GM18951 (cell line): Measurements from ENCODE around the gene SYK.
"Not testable (repeated sequence)": the region's sequence is repeated elsewhere in the genome, so short reads cannot be mapped to it uniquely, and the experiment has no call there.

Source experiments
- POLR2A ChIP-seq: IDR thresholded peaks from 4 replicates; pipeline ENCODE4 v1.6.1; 2011; ENCODE audit warnings: mild to moderate bottlenecking; ENCODE audit not compliant: insufficient read length, insufficient read depth; ENCODE audit errors: extremely low read depth
- in situ Hi-C: fragments of 300-500 bp; cut with MboI; formaldehyde crosslinking; loops from one replicate; pipeline ENCODE4 v1.12.0; 2022; ENCODE audit warnings: low sequenced_read_pairs, mixed read lengths, inconsistent platforms; ENCODE audit not compliant: unreplicated experiment

SYK gene

DNA sequence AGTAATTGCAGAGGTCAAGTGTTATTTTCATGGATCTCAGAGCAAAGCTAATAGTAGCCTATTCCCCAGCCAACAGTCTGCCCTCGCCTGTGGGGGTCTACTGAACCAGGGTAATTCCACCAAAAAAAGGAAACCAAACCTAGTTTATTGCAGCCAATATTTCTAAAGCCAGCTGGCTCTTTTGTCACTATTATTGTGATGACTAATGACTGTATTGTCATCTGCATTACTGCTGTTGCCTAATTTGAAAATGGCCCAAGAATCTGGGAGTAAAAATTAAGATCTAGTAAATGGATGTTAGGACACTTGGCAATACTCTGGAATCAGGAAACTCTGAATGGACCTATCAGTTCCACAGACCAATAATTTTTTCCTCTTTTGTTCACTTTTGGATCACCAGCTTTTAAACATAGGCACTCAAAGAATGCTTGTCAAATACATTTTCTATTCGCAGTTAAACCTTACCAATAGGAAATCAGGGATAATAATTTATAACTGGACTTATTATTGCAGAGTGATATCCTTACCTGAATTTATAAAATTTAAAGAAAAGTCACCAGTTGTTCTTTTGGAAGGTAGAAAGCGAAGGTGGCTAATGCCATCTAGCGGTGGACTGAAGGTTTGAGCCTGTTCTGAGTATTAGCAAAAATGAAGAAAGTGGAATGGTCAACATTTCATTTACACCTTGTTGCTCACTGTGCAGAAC lies 69.2 kb downstream of the SYK start:
- TF ChIP-seq POLR2A, result no peak
- in situ Hi-C loops, result loop anchor here (5.0 to 25.0 kb wide), 3 partner anchors 98 to 1283 kb away; no protein-coding TSS in a partner anchor

GRCh38 chr9:90871327-90871935 lies 69.8 kb downstream of the SYK start:
- in situ Hi-C loops, result loop anchor here (5.0 to 25.0 kb wide), 3 partner anchors 99 to 1284 kb away; no protein-coding TSS in a partner anchor
- no peak for TF ChIP-seq POLR2A

GRCh38 chr9:90872835-90873294 lies 71.2 kb downstream of the SYK start:
- in situ Hi-C loops, result loop anchor here (5.0 to 25.0 kb wide), 3 partner anchors 101 to 1286 kb away; no protein-coding TSS in a partner anchor

GRCh38 chr9:90873422-90873821 lies 71.8 kb downstream of the SYK start:
- in situ Hi-C loops, result loop anchor here (5.0 to 25.0 kb wide), 3 partner anchors 101 to 1286 kb away; no protein-coding TSS in a partner anchor
- TF ChIP-seq POLR2A, result no peak

More at GRCh38 chr9:90872835-90873294, 71.2 kb downstream of the SYK start:
- TF ChIP-seq POLR2A, result no peak

DNA sequence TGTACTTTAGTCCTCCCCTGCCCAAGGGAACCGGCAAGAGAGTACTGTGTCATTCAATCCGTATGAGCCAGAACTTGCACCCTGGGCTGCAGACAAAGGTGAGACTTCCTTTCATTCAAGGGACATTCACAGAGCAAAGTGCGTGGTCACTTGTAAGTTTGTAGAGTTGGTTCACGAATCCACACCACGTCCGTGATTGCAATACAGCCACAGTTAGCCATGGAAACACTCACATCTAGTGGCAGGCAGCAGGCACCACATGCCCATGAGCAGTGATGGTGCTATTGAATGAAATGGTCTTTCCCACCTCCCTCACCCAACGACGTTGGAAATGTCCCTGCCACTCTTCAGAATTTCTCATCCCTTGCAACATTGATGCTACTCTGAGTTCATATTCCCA lies 72.6 kb downstream of the SYK start:
- in situ Hi-C loops, result loop anchor here (5.0 to 25.0 kb wide), 3 partner anchors 102 to 1287 kb away; no protein-coding TSS in a partner anchor
- TF ChIP-seq POLR2A, result no peak

DNA sequence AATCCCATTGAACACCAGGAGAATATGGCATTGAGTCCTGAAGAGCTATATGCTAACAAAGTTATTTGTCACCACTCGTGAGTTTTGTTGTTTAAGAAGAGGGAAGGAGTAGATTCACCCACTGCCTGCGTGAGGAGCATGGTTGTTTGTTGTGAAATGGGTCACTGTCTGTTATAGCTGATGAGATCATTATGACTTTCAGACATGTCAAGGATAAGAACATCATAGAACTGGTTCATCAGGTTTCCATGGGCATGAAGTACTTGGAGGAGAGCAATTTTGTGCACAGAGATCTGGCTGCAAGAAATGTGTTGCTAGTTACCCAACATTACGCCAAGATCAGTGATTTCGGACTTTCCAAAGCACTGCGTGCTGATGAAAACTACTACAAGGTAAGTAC lies 76.9 kb downstream of the SYK start:
- in situ Hi-C loops, result no loop called here
- TF ChIP-seq POLR2A, result no peak

DNA sequence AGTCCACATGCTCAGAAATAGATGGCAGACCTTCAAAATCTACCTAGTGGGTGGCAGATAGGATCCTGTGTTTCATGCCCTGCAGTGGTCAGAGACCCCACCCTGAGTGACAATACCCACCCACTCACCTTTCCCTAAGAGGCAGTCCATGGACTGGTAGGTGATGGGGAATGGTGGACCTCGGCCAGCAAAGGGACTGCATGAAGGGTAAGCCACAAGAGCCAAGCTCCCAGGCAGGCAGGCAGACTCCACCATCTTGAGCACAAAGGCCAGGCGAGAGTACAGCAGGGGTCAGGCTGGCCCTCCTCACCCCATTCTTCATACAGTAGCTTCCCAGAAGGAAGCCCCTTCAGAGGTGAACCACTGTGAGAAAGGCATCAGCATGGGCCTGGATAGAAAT lies 78.4 kb downstream of the SYK start:
- no peak for TF ChIP-seq POLR2A
- in situ Hi-C loops, result no loop called here

DNA sequence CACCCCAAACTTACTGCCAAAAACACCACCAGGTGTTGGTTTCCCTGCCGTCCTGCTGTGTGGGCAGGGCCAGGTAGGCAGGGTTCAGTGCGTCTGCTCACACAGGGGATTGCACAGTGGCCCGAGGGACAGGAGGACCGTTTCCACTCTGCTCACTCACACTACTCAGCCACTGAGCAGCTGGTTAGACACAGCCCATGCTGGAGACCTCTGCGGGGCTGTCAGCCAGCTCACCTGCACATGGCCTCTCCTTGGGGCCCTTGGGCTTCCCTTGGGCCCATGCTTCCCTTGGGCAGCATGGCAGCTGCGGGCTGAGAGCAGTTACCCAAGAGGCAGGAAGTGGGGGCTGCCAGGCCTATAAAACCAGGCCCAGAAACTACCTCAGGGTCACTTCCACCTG lies 79.0 kb downstream of the SYK start:
- in situ Hi-C loops, result no loop called here
- no peak for TF ChIP-seq POLR2A

- TF ChIP-seq POLR2A, result no peak
- in situ Hi-C loops, result no loop called here
Measured at GRCh38 chr9:90881648-90882047, 80.0 kb downstream of the SYK start.

- no peak for TF ChIP-seq POLR2A
- in situ Hi-C loops, result no loop called here
Measured at GRCh38 chr9:90882991-90883600, 81.5 kb downstream of the SYK start.

- in situ Hi-C loops, result no loop called here
- TF ChIP-seq POLR2A, result no peak
Measured at GRCh38 chr9:90883661-90884060, 82.0 kb downstream of the SYK start.

DNA sequence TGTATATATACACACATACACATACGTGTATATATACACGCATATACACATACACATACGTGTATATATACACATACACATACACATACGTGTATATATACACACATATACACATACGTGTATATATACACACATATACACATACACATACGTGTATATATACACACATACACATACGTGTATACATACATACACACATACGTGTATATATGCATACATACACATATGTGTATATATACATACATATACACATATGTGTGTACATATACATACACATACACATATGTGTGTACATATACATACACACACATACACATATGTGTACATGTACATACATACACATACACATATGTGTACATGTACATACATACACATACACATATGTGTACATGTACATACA lies 82.6 kb downstream of the SYK start:
- in situ Hi-C loops, result no loop called here
- TF ChIP-seq POLR2A, result no peak

DNA sequence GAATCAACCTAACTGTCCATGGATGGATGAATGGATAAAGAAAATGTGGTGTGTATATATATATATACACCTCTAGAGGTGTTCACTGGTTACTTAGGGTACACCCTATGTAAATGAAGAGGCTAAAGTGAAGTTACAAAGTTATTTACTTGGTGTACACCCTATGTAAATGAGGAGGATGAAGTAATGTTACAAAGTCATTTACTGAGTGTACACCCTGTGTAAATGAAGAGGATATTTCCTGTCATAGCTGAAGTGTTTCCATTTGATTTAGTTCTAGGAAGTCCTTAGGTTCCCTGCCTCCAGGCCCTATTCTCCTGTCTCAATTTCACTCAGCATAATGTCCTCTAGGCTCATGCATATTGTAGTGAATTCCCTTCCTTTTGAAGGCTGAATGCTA lies 85.2 kb downstream of the SYK start:
- in situ Hi-C loops, result not testable (repeated sequence)
